PFSK-1 (cell line): ENCODE results near the gene FADS2.

Experiments used
- FOXP2 ChIP-seq: optimal IDR thresholded peaks from 2 replicates; pipeline ENCODE3; 2011; ENCODE audit warnings: borderline replicate concordance, control low read depth, inconsistent platforms; ENCODE audit not compliant: insufficient read depth; ENCODE audit errors: extremely low read length, extremely low read depth
- POLR2AphosphoS5 ChIP-seq: IDR thresholded peaks from 2 replicates; pipeline ENCODE4 v1.6.1; 2012; ENCODE audit warnings: low read depth, mild to moderate bottlenecking, control low read depth, low read length, moderate library complexity
- SIN3A ChIP-seq: IDR thresholded peaks from 2 replicates; pipeline ENCODE4 v1.6.1; 2012; ENCODE audit warnings: mild to moderate bottlenecking, low read length, moderate library complexity, borderline replicate concordance; ENCODE audit not compliant: insufficient read depth
- TAF1 ChIP-seq: IDR thresholded peaks from 2 replicates; pipeline ENCODE4 v1.6.1; 2012; ENCODE audit warnings: low read length, control low read depth, borderline replicate concordance; ENCODE audit not compliant: insufficient read depth
- TF ChIP-seq, protein P1 (sequence below), 2 experiments: IDR thresholded peaks; 2 replicates each; pipeline versions ENCODE4 v1.6.1 to v1.8.0; 2011 to 2012; ENCODE audit warnings: low read depth in 2 of 2, low read length in 2 of 2, control low read depth in 1 of 2, inconsistent platforms in 1 of 2, mild to moderate bottlenecking in 1 of 2, moderate library complexity in 1 of 2; ENCODE audit not compliant: insufficient read depth in 1 of 2

FADS2 gene

DNA sequence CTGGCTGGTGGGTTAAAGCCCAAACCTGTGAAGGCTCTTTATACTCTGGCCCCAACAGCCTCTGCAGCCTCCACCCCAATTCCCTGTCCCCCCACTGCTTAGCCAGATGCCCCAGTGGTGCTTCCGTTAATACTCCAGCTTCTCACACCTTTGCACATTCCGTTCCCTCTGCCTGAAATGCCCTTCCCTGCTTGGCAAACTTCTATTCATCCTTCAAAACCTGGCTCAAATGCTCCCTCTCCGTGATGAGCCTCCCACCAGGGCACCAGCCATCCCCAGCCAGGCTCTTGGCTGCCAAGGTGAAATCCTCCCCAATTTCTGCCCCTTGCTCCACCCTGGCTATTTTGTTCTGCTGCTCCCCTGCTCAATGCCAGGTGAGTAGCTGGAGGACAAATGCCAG is 75.7 kb downstream of the FADS2 start:
- TF ChIP-seq POLR2AphosphoS5 (no peak), FOXP2 (no peak), SIN3A (no peak), TAF1 (no peak)
- TF ChIP-seq, protein P1, sequence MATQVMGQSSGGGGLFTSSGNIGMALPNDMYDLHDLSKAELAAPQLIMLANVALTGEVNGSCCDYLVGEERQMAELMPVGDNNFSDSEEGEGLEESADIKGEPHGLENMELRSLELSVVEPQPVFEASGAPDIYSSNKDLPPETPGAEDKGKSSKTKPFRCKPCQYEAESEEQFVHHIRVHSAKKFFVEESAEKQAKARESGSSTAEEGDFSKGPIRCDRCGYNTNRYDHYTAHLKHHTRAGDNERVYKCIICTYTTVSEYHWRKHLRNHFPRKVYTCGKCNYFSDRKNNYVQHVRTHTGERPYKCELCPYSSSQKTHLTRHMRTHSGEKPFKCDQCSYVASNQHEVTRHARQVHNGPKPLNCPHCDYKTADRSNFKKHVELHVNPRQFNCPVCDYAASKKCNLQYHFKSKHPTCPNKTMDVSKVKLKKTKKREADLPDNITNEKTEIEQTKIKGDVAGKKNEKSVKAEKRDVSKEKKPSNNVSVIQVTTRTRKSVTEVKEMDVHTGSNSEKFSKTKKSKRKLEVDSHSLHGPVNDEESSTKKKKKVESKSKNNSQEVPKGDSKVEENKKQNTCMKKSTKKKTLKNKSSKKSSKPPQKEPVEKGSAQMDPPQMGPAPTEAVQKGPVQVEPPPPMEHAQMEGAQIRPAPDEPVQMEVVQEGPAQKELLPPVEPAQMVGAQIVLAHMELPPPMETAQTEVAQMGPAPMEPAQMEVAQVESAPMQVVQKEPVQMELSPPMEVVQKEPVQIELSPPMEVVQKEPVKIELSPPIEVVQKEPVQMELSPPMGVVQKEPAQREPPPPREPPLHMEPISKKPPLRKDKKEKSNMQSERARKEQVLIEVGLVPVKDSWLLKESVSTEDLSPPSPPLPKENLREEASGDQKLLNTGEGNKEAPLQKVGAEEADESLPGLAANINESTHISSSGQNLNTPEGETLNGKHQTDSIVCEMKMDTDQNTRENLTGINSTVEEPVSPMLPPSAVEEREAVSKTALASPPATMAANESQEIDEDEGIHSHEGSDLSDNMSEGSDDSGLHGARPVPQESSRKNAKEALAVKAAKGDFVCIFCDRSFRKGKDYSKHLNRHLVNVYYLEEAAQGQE (IDR thresholded peaks at IDR 0.05; ENCODE audit: insufficient read depth in 1 of 2, low read depth in 2 of 2, low read length in 2 of 2), result no peak

DNA sequence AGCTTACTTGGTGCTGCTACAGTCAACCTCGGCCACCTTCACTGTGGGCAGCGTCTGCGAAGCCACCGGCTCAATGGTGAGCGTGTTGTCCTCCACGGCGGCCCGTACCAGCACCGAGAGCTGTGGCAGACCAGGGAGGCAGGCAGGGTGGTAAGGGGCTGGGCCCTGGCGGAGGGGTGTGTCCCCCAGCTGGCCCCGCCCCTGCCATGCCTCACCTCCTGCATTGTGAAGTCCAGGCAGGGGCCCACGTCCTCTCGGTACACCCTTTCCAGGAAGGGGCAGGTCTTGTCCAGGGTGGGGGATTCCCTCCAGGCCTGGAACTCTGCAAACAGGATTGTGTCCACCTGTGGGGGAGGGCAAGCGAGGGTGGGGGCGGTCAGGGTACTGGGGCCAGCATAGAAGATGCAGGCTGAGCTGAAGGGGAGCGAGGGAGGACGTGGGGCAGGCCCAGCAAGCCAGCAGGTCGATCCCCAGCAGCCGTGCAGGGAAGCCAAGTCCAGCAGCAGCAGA is 76.5 kb downstream of the FADS2 start:
- TF ChIP-seq, protein P1 (IDR thresholded peaks at IDR 0.05; ENCODE audit: insufficient read depth in 1 of 2, low read depth in 2 of 2, low read length in 2 of 2), result no peak
- TF ChIP-seq TAF1, result no peak
- no peak for TF ChIP-seq POLR2AphosphoS5
- TF ChIP-seq FOXP2, result no peak

DNA sequence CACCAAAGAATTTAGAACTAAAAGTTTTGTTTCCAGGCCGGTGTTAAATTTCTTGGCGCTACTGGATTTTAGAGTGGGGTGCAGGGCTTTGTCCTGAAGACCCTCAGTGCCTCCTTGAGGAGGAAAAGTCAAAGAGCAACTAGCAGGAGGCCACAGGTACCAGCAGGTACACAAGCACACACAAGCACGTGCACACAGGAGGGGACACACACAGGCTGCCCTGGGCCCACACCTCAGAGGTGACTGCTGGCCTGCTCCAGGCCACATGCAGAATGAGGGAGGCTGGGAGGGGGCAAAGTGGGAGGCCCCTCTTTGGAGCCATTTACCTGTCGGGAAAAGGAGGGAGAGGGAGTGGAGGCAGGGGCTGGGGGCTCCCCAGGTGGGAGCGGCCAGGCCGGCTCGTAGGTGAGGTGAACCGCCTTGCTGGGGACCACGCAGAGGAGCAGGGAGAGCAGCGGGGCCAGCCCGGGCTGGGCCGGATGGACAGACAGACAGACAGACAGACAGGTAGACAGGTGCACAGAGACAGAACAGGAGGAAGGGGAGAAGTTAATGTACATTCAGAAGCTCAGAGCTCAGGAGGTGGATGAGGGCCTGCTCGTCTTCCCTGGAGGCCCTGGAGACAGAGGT is 77.1 kb downstream of the FADS2 start:
- TF ChIP-seq POLR2AphosphoS5 (no peak), FOXP2 (no peak), SIN3A (no peak), TAF1 (no peak)
- TF ChIP-seq, protein P1 (IDR thresholded peaks at IDR 0.05; ENCODE audit: insufficient read depth in 1 of 2, low read depth in 2 of 2, low read length in 2 of 2), result no peak

DNA sequence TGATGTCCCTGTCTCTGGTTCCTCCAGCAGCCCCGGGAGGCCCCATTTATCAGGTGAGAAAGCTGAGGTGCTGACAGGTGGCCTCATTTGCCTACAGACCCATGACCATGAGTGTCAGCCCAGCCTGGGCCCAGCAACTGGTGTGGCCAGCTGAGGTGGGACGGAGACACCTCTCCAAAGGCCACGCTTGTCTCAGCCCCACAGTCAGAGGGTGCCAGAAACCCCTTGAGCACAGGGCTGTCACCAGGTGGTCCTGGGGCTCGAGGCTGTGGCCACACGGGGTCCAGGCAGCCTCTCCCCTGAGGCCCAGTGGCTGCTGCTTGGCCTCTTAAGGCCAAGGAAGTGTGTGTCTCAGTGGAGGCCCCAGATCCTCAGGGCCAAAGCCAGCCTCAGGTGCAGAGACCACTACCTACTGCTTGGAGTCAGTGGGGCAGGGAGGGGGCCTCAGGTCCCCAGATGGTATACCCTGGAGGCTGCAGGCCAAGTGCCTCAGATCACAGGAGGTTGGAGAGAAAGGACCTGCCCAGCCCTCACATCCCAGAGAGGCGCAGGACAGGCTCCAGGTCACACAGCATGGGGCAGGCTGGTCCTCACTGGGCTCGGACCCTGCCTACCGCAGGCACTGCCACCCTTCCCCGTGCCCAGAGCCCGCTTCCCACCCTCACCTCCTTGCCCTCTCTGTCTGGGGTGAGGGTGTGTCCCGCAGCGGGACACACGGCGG is 77.9 kb downstream of the FADS2 start:
- TF ChIP-seq, protein P1 (IDR thresholded peaks at IDR 0.05; ENCODE audit: insufficient read depth in 1 of 2, low read depth in 2 of 2, low read length in 2 of 2), result no peak
- no peak for TF ChIP-seq TAF1
- no peak for TF ChIP-seq SIN3A
- no peak for TF ChIP-seq POLR2AphosphoS5
